Bone marrow (tissue), 2 donors: ENCODE results near the gene TRIM56.
"Not testable (repeated sequence)": the region's sequence is repeated elsewhere in the genome, so short reads cannot be mapped to it uniquely, and the experiment has no call there.

ENCODE experiments used
- DNase-seq, 2 donors: peaks; one replicate each; lab custom pipeline; 2025; lab: John Stamatoyannopoulos, UW

The TRIM56 gene

DNA sequence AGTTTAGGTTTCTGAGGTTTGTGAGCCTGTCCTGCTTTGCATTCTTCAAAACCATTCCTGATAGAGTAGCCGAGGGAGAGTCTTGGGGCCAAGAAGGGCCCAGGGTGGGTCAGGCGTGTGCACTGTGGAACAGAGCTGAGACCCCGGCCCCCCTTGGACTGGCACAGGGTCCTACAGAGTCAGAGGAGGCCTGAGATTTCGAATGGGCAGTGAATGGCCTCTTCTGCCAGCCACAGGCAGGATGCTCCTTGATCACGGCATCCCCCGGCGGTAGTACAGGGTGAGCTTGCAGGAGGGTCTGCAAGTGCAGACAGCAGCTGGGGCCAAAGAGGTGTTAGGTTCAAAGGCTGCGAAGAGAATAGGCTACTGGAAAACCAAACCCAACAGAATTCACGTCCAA lies 4.6 kb downstream of the TRIM56 start:
- DNase-seq, result no peak

DNA sequence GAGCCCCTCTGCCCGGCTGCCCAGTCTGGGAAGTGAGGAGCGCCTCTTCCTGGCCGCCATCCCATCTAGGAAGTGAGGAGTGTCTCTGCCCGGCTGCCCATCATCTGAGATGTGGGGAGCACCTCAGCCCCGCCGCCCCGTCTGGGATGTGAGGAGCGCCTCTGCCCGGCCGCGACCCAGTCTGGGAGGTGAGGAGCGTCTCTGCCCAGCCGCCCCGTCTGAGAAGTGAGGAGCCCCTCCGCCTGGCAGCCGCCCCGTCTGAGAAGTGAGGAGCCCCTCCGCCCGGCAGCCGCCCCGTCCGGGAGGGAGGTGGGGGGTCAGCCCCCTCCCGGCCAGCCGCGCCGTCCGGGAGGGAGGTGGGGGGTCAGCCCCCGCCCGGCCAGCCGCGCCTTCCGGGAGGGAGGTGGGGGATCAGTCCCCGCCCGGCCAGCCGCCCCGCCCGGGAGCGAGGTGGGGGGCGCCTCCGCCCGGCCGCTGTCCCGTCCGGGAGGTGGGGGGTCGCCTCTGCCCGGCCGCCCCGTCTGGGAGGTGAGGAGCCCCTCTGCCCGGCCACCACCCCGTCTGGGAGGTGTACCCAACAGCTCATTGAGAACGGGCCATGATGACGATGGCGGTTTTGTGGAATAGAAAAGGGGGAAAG lies 7.1 kb downstream of the TRIM56 start:
- not testable (repeated sequence) for DNase-seq

DNA sequence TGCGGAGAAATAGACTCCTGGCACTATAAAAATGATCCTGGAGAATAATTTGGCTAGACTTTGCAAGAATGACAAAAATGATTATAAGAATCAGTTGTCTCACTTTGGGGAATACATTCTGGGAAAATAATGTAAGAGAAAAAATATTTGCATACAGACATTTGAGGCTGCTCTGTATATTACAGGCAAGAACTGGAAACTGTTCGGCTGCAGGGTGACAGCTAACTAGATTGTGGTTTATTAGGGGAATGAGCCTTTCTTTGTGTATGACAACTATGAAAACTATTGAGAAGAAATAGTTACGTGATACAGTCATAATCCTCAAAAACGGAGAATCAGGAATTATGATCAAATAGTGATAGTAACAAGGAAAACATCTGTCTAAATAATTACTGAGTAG lies 8.6 kb downstream of the TRIM56 start:
- DNase-seq, result no peak

DNA sequence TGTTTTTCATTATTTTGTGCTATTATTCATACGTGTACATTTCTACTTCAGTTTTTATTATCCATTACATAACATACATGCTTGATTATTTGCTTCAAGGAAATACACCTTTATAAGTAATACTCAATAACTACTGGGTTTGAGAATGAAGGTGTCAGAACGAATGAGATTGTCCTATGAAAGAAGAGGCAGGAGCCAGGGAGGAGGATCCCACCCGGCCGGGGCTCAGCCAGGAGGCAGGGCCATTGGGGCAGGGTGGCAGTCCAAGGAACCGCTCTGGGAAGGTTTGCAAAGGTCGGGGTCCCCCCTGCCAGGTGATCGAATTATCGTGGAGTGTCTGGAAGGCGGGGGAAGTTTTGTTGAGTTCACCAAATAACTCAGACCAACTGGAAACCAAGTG lies 9.1 kb downstream of the TRIM56 start:
- DNase-seq, result no peak

- peak; percentile 11 to 24 for DNase-seq
These were observed 9.6 kb downstream of the TRIM56 start for GRCh38 chr7:101094791-101095375.

DNA sequence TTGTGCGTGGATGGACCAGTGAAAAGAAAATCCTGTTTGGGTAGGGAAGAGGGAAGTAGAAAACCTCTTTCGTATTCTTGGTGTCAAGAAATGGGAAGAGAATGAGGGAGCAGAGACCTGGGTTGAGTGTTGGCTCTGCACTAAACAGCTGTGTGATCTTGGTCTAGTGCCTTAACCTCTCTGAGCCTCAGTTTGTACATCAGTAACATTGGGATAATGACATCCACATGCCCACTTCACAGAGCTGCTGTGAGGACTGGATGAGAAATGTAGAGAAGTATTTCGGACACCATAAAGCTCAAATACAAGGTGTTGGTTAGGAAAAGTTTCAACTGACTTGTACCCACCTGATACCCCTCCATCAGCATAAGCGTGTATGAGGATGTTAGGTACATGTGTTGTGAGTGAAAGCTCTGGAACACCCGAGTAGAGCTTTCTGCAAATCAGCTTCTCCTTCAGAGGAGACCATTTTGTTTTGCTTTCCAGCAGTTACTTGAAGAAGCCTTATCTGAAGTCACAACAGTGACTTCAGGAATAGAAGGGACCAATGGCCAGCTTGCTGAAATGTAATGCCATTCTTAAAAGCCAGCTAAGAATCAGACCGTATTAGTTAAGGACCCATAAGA lies 11.2 kb downstream of the TRIM56 start:
- no peak for DNase-seq

- no peak for DNase-seq
These were observed 11.7 kb downstream of the TRIM56 start for GRCh38 chr7:101096957-101097347.

DNA sequence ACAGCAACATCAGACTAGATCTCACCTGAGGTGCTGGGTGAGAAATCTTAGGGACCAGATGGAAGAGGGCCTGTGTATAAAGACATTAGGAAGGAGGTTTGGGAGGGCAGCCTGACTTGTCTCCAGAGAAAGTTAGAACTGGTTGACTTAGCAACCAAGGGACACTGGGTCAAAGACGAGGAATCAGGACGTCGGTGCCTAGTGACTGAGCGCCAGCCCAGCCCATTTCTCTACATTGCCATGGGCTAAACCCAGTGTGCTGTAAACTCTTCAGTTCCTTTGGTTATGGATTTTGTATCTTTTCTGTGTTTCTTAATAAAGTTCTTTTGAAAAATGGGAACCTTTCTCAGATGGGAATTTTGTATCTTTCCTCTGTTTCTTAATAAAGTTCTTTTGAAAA lies 12.3 kb downstream of the TRIM56 start:
- no peak for DNase-seq

GRCh38 chr7:101099969-101100781 lies 14.9 kb downstream of the TRIM56 start:
- peak; percentile 73 to 96 for DNase-seq

- DNase-seq, result no peak
These were observed 15.9 kb downstream of the TRIM56 start for GRCh38 chr7:101100858-101101847.

- DNase-seq, result no peak
These were observed 16.7 kb downstream of the TRIM56 start for GRCh38 chr7:101102026-101102425.

DNA sequence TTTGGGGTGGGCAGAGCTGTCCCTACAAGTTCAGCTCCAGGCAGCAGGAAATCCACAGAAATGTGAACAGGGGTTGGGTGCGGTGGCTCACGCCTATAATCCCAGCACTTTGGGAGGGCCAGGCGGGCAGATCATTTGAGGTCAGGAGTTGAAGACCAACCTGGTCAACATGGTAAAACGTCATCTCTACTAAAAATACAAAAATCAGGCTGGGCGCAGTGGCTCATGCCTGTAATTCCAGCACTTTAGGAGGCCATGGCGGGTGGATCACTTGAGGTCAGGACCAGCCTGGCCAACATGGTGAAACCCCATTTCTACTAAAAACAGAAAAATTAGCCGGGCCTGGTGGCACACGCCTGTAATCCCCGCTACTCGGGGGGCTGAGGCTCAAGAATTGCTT lies 18.4 kb downstream of the TRIM56 start:
- not testable (repeated sequence) for DNase-seq

DNA sequence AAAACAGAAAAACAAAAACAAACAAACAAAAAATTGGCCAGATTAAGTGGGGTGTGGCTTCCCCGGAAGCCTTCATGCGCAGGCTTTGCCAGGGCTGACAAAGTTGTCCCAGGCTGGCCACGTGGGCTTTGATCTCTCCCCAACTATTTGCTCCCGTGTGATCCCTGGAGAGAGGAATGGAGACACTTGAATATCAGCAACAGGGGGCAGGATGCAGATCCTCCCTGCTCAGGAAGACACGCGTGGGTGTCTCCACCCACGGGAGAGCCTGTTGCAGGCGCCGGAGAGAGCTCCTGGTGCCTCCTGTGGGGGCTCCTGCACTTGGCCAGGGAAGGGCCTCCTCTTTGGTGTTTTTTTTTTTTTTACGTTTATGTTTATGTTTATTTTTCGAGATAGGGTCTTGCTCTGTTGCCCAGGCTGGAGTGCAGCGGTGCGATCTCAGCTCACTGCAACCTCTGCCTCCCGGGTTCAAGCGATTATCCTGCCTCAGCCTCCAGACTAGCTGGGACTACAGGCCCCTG lies 19.0 kb downstream of the TRIM56 start:
- no peak for DNase-seq

DNA sequence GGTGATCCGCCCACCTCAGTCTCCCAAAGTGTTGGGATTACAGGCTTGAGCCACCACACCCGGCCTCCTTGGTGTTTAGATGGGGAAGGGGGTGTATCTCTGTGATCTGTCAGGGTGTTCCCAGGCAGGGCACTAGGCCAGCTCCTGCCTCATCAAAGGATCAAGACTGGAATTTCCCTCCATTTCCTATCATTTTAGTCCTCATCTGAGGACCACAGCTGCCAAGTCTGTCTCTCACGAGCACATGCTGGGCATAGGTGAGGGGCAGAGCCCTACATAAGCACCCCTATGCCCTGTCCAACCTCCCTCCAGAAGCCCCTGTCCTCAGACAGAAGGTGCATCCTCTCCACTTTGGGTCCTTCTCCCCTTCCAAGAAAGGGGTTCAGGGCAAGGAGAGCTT lies 19.5 kb downstream of the TRIM56 start:
- DNase-seq, result no peak

DNA sequence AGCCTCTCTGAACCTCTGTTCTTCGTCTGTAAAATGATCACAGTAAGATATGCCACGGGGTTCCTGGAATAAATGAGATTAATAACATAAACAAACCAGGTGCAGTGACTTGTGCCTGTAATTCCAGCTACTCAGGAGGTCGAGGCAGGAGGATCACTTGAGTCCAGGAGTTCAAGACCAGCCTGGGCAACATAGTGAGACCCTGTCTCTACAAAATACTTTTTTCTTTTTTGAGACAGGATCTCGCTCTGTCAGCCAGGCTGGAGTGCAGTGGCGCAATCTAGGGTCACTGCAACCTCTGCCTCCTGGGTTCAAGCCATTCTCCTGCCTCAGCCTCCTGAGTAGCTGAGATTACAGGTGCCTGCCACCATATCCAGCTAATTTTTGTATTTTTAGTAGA lies 20.0 kb downstream of the TRIM56 start:
- not testable (repeated sequence) for DNase-seq

GRCh38 chr7:101106386-101106785 lies 21.1 kb downstream of the TRIM56 start:
- DNase-seq, result no peak

- DNase-seq, result peak in 1 of 2 donors; percentile 9
These were observed 23.1 kb downstream of the TRIM56 start for GRCh38 chr7:101108330-101108857.

- DNase-seq, result no peak
These were observed 23.7 kb downstream of the TRIM56 start for GRCh38 chr7:101108961-101109360.

- no peak for DNase-seq
These were observed 24.1 kb downstream of the TRIM56 start for GRCh38 chr7:101109368-101109767.

DNA sequence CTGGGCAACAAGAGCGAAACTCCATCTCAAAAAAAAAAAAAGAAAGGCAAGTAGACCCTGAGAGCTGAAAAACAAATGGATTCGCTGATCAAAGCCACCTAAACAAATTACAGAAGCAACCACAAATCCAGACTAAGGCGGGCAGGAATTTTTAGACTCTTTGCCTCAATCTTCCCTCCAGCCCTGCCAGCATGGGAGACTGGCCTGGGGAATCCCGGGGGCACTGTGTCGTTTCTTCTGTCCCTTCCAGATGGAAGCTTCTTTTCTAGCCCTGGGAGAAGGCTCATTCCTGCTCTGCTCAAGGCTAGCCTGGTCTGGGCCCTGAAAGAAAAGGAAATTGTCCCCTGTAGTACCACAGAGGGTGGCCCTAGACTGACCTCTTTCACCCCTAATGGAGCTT lies 26.0 kb downstream of the TRIM56 start:
- DNase-seq, result no peak

- DNase-seq, result no peak
These were observed 27.0 kb downstream of the TRIM56 start for GRCh38 chr7:101112233-101112632.
